GM21390 (cell line): ENCODE results near the gene ARHGAP5.

Source experiments
- ATAC-seq: cut with Tn5 transposase; IDR thresholded peaks from one replicate; pipeline ENCODE4 v1.9.1; 2021; ENCODE audit not compliant: unreplicated experiment

Gene ARHGAP5

GRCh38 chr14:32076278-32077080 lies 625 bp upstream of the ARHGAP5 start:
- ATAC-seq, result peak; percentile 49

- peak; percentile 2 for ATAC-seq
Measured at GRCh38 chr14:32078023-32078857, 1.1 kb downstream of the ARHGAP5 start.

- ATAC-seq, result no peak
Measured at GRCh38 chr14:32078858-32079216, 1.7 kb downstream of the ARHGAP5 start.

GRCh38 chr14:32079264-32079663 lies 2.2 kb downstream of the ARHGAP5 start:
- no peak for ATAC-seq

- no peak for ATAC-seq
Measured at GRCh38 chr14:32080001-32080510, 3.0 kb downstream of the ARHGAP5 start.

- no peak for ATAC-seq
Measured at GRCh38 chr14:32081901-32082300, 4.8 kb downstream of the ARHGAP5 start.

- no peak for ATAC-seq
Measured at GRCh38 chr14:32083315-32083624, 6.2 kb downstream of the ARHGAP5 start.

GRCh38 chr14:32083789-32084188 lies 6.7 kb downstream of the ARHGAP5 start:
- no peak for ATAC-seq

- ATAC-seq, result no peak
Measured at GRCh38 chr14:32085182-32085844, 8.2 kb downstream of the ARHGAP5 start.

GRCh38 chr14:32085845-32086383 lies 8.8 kb downstream of the ARHGAP5 start:
- no peak for ATAC-seq

- ATAC-seq, result no peak
Measured at GRCh38 chr14:32087173-32087861, 10.2 kb downstream of the ARHGAP5 start.

- no peak for ATAC-seq
Measured at GRCh38 chr14:32087907-32088306, 10.8 kb downstream of the ARHGAP5 start.

- ATAC-seq, result no peak
Measured at GRCh38 chr14:32090686-32091085, 13.6 kb downstream of the ARHGAP5 start.

- no peak for ATAC-seq
Measured at GRCh38 chr14:32099473-32099872, 22.4 kb downstream of the ARHGAP5 start.

GRCh38 chr14:32100175-32100574 lies 23.1 kb downstream of the ARHGAP5 start:
- ATAC-seq, result no peak

GRCh38 chr14:32102152-32102787 lies 25.2 kb downstream of the ARHGAP5 start:
- peak; percentile 88 for ATAC-seq

- ATAC-seq, result no peak
Measured at GRCh38 chr14:32102968-32103367, 25.9 kb downstream of the ARHGAP5 start.

- ATAC-seq, result no peak
Measured at GRCh38 chr14:32104308-32104707, 27.2 kb downstream of the ARHGAP5 start.

- ATAC-seq, result no peak
Measured at GRCh38 chr14:32104803-32105202, 27.7 kb downstream of the ARHGAP5 start.
